Endothelial cell of umbilical vein (primary cell): ENCODE measurements around the gene HCFC2. TPM values are rescaled to one million over a fixed set of nuclear protein-coding genes. Genes with fewer than 3 reads are reported as not detected.

Experiments used
- BruUV-seq: library from RNA; stranded (reverse); fragments of 400-500 nt; replicated peaks from 2 replicates; lab custom pipeline; 2021; lab: Mats Ljungman, UMichigan
- CTCF ChIA-PET: fragments of 300-600, 350-600 bp; sonication (Branson Sonifier 250); formaldehyde crosslinking; loops from one replicate; lab custom pipeline; 2021; ENCODE audit warnings: antibody characterized with exemption, inconsistent platforms; lab: Charles Lee
- POLR2A ChIA-PET: fragments of 300-600, 350-600 bp; sonication (Branson Sonifier 250); formaldehyde crosslinking; loops from one replicate; lab custom pipeline; 2021; ENCODE audit warnings: antibody characterized with exemption, inconsistent platforms; lab: Charles Lee
- DNase-seq: peaks from one replicate; pipeline ENCODE4 v3.0.0-alpha.2; 2011; ENCODE audit warnings: low read depth, low spot score
- FAIRE-seq: peaks from 2 replicates; lab custom pipeline; 2011; peaks lifted over from hg19 to GRCh38; lab: Jason Lieb, UNC
- H2AFZ ChIP-seq: 2 replicates; pipeline ENCODE4 v1.6.0; 2012; ENCODE audit warnings: low read depth, low read length, control low read depth, inconsistent platforms
- H3K27ac ChIP-seq: 2 replicates; pipeline ENCODE4 v1.5.1; 2011; ENCODE audit warnings: low read depth, mild to moderate bottlenecking, control low read depth, low read length, moderate library complexity; ENCODE audit not compliant: insufficient read depth
- H3K27me3 ChIP-seq, 2 experiments: 2 replicates each; pipeline versions ENCODE4 v1.6.0 to v1.6.1; 2011; ENCODE audit warnings: low read length in 2 of 2, mixed read lengths in 1 of 2; ENCODE audit not compliant: control insufficient read depth in 2 of 2, insufficient read depth in 2 of 2
- H3K36me3 ChIP-seq, 2 experiments: 2 replicates in 1 of 2; 3 replicates in 1 of 2; pipeline ENCODE4 v1.5.1; 2011; ENCODE audit warnings: low read length in 2 of 2, mild to moderate bottlenecking in 1 of 2, moderate library complexity in 1 of 2; ENCODE audit not compliant: control insufficient read depth in 2 of 2, insufficient read depth in 2 of 2; ENCODE audit errors: extremely low read depth in 1 of 2
- H3K4me1 ChIP-seq: 3 replicates; pipeline ENCODE4 v1.5.1; 2011; ENCODE audit warnings: mild to moderate bottlenecking, low read length; ENCODE audit not compliant: control insufficient read depth, insufficient read depth; ENCODE audit errors: extremely low read depth
- H3K4me2 ChIP-seq: 2 replicates; pipeline ENCODE4 v1.6.1; 2011; ENCODE audit warnings: low read length, control low read depth, mixed read lengths; ENCODE audit not compliant: insufficient read depth
- H3K4me3 ChIP-seq, 3 experiments: fragments of 200-600 bp in 1 of 3; sonication (generic), shearing (Covaris generic) in 1 of 3; replicated peaks in 1 of 3; 2 replicates each; pipeline ENCODE4 v1.5.1; 2011 to 2016; ENCODE audit warnings: control low read depth in 3 of 3, low read length in 3 of 3, mild to moderate bottlenecking in 2 of 3, inconsistent platforms in 1 of 3, low read depth in 1 of 3, moderate library complexity in 1 of 3; ENCODE audit not compliant: insufficient read depth in 1 of 3
- H3K79me2 ChIP-seq: 2 replicates; pipeline ENCODE4 v1.6.0; 2012; ENCODE audit warnings: low read length, inconsistent platforms; ENCODE audit not compliant: control insufficient read depth, insufficient read depth
- H3K9ac ChIP-seq: replicated peaks from 2 replicates; pipeline ENCODE3; 2011; ENCODE audit warnings: low read length, control low read depth; ENCODE audit not compliant: insufficient read depth; ENCODE audit errors: extremely low read depth
- H3K9me1 ChIP-seq: replicated peaks from 3 replicates; pipeline ENCODE4 v1.6.0; 2011; ENCODE audit warnings: mild to moderate bottlenecking, low read length; ENCODE audit not compliant: control insufficient read depth, insufficient read depth; ENCODE audit errors: extremely low read depth
- H3K9me3 ChIP-seq: replicated peaks from 2 replicates; pipeline ENCODE4 v1.5.1; 2012; ENCODE audit warnings: low read length, inconsistent platforms; ENCODE audit not compliant: control insufficient read depth, insufficient read depth
- H4K20me1 ChIP-seq: replicated peaks from 2 replicates; pipeline ENCODE3; 2011; ENCODE audit warnings: mild to moderate bottlenecking, low read length; ENCODE audit not compliant: control insufficient read depth, insufficient read depth; ENCODE audit errors: extremely low read depth
- CTCF ChIP-seq, 2 donors: IDR thresholded peaks; 1 replicate in 1 of 2; 2 replicates in 1 of 2; pipeline ENCODE4 v1.5.1; 2011; ENCODE audit warnings: low read length in 2 of 2, mild to moderate bottlenecking in 2 of 2, moderate library complexity in 2 of 2, control low read depth in 1 of 2, inconsistent platforms in 1 of 2, low read depth in 1 of 2; ENCODE audit not compliant: insufficient read depth in 1 of 2; ENCODE audit errors: extremely low read depth in 1 of 2
- EZH2 ChIP-seq: IDR thresholded peaks from 2 replicates; pipeline ENCODE4 v1.6.1; 2012; ENCODE audit warnings: borderline replicate concordance, low read depth, mild to moderate bottlenecking, moderate library complexity, low read length, inconsistent platforms; ENCODE audit not compliant: severe bottlenecking
- FOS ChIP-seq: IDR thresholded peaks from 2 replicates; pipeline ENCODE4 v1.6.1; 2011; ENCODE audit warnings: mild to moderate bottlenecking, low read length, moderate library complexity, borderline replicate concordance; ENCODE audit not compliant: insufficient read depth
- GATA2 ChIP-seq: IDR thresholded peaks from 2 replicates; pipeline ENCODE4 v1.7.0; 2011; ENCODE audit warnings: low read depth, mild to moderate bottlenecking, moderate library complexity, mixed read lengths, low read length; ENCODE audit not compliant: insufficient read length, insufficient read depth
- JUN ChIP-seq: IDR thresholded peaks from 2 replicates; pipeline ENCODE4 v1.6.1; 2011; ENCODE audit warnings: borderline replicate concordance, low read depth; ENCODE audit not compliant: insufficient read length, insufficient read depth
- MAX ChIP-seq: IDR thresholded peaks from 2 replicates; pipeline ENCODE4 v1.6.1; 2011; ENCODE audit not compliant: insufficient read depth, insufficient read length
- MYC ChIP-seq: IDR thresholded peaks from one replicate; pipeline ENCODE4 v1.6.1; 2011; ENCODE audit warnings: mild to moderate bottlenecking, low read depth, low read length
- POLR2A ChIP-seq: IDR thresholded peaks from 2 replicates; pipeline ENCODE4 v1.6.1; 2012; ENCODE audit warnings: low read depth, mild to moderate bottlenecking, control low read depth, low read length
- POLR2AphosphoS5 ChIP-seq: IDR thresholded peaks from 2 replicates; pipeline ENCODE4 v1.6.1; 2012; ENCODE audit warnings: low read depth, mild to moderate bottlenecking, control low read depth, low read length, moderate library complexity; ENCODE audit not compliant: insufficient read depth
- dilution Hi-C: fragments of 300-500 bp; cut with MboI; formaldehyde crosslinking; loops from one replicate; pipeline ENCODE4 v1.15.0; 2019; ENCODE audit warnings: low sequenced_read_pairs; ENCODE audit not compliant: extremely low pct_ligation_motif_present
- intact Hi-C: fragments of 100-400 bp; cut with micrococcal nuclease; formaldehyde crosslinking; loops from one replicate; pipeline ENCODE4 v1.10.0; 2022
- polyA plus RNA-seq, 4 experiments: library from polyadenylated mRNA; depleted of rRNA in 3 of 4; stranded (reverse) in 3 of 4; unstranded in 1 of 4; fragments of >200 nt; gene quantifications; 2 replicates each; pipeline versions ENCODE4 v1.2.1 to v1.2.3, GENCODE V29; 2011 to 2012; ENCODE audit warnings: missing spikeins in 1 of 4
- total RNA-seq: library from RNA; stranded (reverse); gene quantifications from 2 replicates; pipeline ENCODE4 v1.2.3, GENCODE V29; 2021

Gene HCFC2
- total and polyA plus RNA-seq, 2 donors (not counting 3 experiments of a cell fraction or from before 2014, with no cell fraction given), result 6.0 to 15.6 TPM

GRCh38 chr12:104090685-104091084 is 26.4 kb downstream of the HCFC2 start:
- Histone ChIP-seq H3K36me3 (peaks cover 2 to 7% of the 10 kb centered on the region in 2 experiments), H3K27me3 (no peaks in the 10 kb centered on the region), H2AFZ (no peak overlapping the region), H3K9me1 (no peaks in the 10 kb centered on the region), H4K20me1 (no peaks in the 10 kb centered on the region), H3K9ac (no peak overlapping the region), H3K9me3 (no peaks in the 10 kb centered on the region), H3K79me2 (no peaks in the 10 kb centered on the region), H3K27ac (no peak overlapping the region), H3K4me2 (no peak overlapping the region), H3K4me3 (no peak overlapping the region), H3K4me1 (no peaks in the 10 kb centered on the region)
- FAIRE-seq (no peak), DNase-seq (no peak)
- intact Hi-C loops, result no loop called here
- POLR2A ChIA-PET, result interaction anchor here (0.6 kb wide), 1 partner anchor 15 kb away, joined by 4 read pairs; no protein-coding TSS in a partner anchor
- CTCF ChIA-PET, result interaction anchor here (2.8 kb wide), 1 partner anchor 18 kb away, joined by 13 read pairs; no protein-coding TSS in a partner anchor
- no TSS peak for BruUV-seq
- TF ChIP-seq POLR2A, result no peak
- TF ChIP-seq FOS, result no peak
- TF ChIP-seq GATA2, result no peak
- TF ChIP-seq POLR2AphosphoS5, result no peak
- dilution Hi-C loops, result no loop called here

- no peak for FAIRE-seq
- TF ChIP-seq MAX, result no peak
- no peak for TF ChIP-seq FOS
- no peak for TF ChIP-seq POLR2A
- TF ChIP-seq EZH2, result no peak
- no peak for TF ChIP-seq GATA2
- TF ChIP-seq CTCF (IDR thresholded peaks at IDR 0.05; ENCODE audit: extremely low read depth in 1 of 2, insufficient read depth in 1 of 2, low read depth in 1 of 2, low read length in 2 of 2), result no peak
- TF ChIP-seq JUN, result no peak
- TF ChIP-seq MYC, result no peak
- no peak for TF ChIP-seq POLR2AphosphoS5
- dilution Hi-C loops, result no loop called here
- CTCF ChIA-PET, result interaction anchor here (1.3 to 2.8 kb wide), 2 partner anchors 13 to 18 kb away, joined by 4 to 13 read pairs; no protein-coding TSS in a partner anchor
- H3K9me1 ChIP-seq, result no peaks in the 10 kb centered on the region
- no peaks in the 10 kb centered on the region for H3K79me2 ChIP-seq
- no peaks in the 10 kb centered on the region for H3K4me1 ChIP-seq
- no peak overlapping the region for H3K27ac ChIP-seq
- peaks cover 2 to 7% of the 10 kb centered on the region in 2 experiments for H3K36me3 ChIP-seq
- BruUV-seq, result no TSS peak
- intact Hi-C loops, result no loop called here
- no peak overlapping the region for H2AFZ ChIP-seq
- no peaks in the 10 kb centered on the region for H3K27me3 ChIP-seq
- no peaks in the 10 kb centered on the region for H4K20me1 ChIP-seq
- H3K4me3 ChIP-seq, result no peak overlapping the region
- H3K9me3 ChIP-seq, result no peaks in the 10 kb centered on the region
- H3K4me2 ChIP-seq, result no peak overlapping the region
- no peak overlapping the region for H3K9ac ChIP-seq
- POLR2A ChIA-PET, result interaction anchor here (0.6 kb wide), 1 partner anchor 14 kb away, joined by 4 read pairs; no protein-coding TSS in a partner anchor
- DNase-seq, result no peak
Observed at GRCh38 chr12:104091136-104091535, 26.8 kb downstream of the HCFC2 start.
